Measurements from ENCODE around the gene MCU. TPM values are rescaled to one million over a fixed set of nuclear protein-coding genes. Genes with fewer than 3 reads are reported as not detected.
A peak's percentile ranks its signal among the peaks of the same experiment; 100 is the strongest.

The MCU gene
- total and polyA plus RNA-seq, 3 donors from 2014 or later, result 15.0 to 20.0 (median 16.9) TPM

- H3K27ac ChIP-seq, result no peak overlapping the region
- WGBS, 2 donors, result 88 to 93% methylated on average over 2 of the region's 2 CpGs
- intact Hi-C loops (cut with DNase I; ENCODE audit: low total_unique reads), result no loop called here
These were observed 163.8 kb downstream of the MCU start for GRCh38 chr10:72855790-72856189.

GRCh38 chr10:72858067-72858466, 166.1 kb downstream of the MCU start:
- intact Hi-C loops (cut with DNase I; ENCODE audit: low total_unique reads), result no loop called here
- DNase-seq, result no peak
- Histone ChIP-seq H3K4me1 (no peaks in the 10 kb centered on the region), H3K27me3 (no peaks in the 10 kb centered on the region), H3K36me3 (ENCODE audit: low read depth, missing control alignments) (no peaks in the 10 kb centered on the region), H3K9me3 (no peaks in the 10 kb centered on the region), H3K27ac (no peak overlapping the region), H3K4me3 (no peak overlapping the region)
- WGBS, 2 donors, result 91 to 92% methylated on average over 6 of the region's 6 CpGs
- no peak for TF ChIP-seq POLR2A (IDR thresholded peaks at IDR 0.05)
- TF ChIP-seq CTCF (IDR thresholded peaks at IDR 0.05), result no peak

More at GRCh38 chr10:72855790-72856189, 163.8 kb downstream of the MCU start:
- H3K27me3 ChIP-seq, result no peaks in the 10 kb centered on the region
- H3K4me1 ChIP-seq, result no peaks in the 10 kb centered on the region
- H3K9me3 ChIP-seq, result no peaks in the 10 kb centered on the region
- no peak overlapping the region for H3K4me3 ChIP-seq
- no peak for DNase-seq
- no peak for TF ChIP-seq POLR2A (IDR thresholded peaks at IDR 0.05)
- no peak for TF ChIP-seq CTCF (IDR thresholded peaks at IDR 0.05)
- H3K36me3 ChIP-seq (ENCODE audit: low read depth, missing control alignments), result no peaks in the 10 kb centered on the region

GRCh38 chr10:72862957-72863356, 171.0 kb downstream of the MCU start:
- no peak for TF ChIP-seq CTCF (IDR thresholded peaks at IDR 0.05)
- TF ChIP-seq POLR2A (IDR thresholded peaks at IDR 0.05), result no peak

GRCh38 chr10:72875250-72876055, 183.5 kb downstream of the MCU start:
- TF ChIP-seq CTCF (IDR thresholded peaks at IDR 0.05) (peak in 2 of 3 experiments; percentile 34 to 41), POLR2A (IDR thresholded peaks at IDR 0.05) (no peak)
- intact Hi-C loops (cut with DNase I; ENCODE audit: low total_unique reads), result no loop called here
- WGBS, 2 donors, result 79 to 84% methylated on average over 3 of the region's 3 CpGs
- no peaks in the 10 kb centered on the region for H3K36me3 ChIP-seq (ENCODE audit: low read depth, missing control alignments)
- DNase-seq, result no peak
- H3K4me3 ChIP-seq, result no peak overlapping the region
- no peaks in the 10 kb centered on the region for H3K27me3 ChIP-seq
- H3K4me1 ChIP-seq, result no peaks in the 10 kb centered on the region
- no peak overlapping the region for H3K27ac ChIP-seq
- H3K9me3 ChIP-seq, result no peaks in the 10 kb centered on the region

More at GRCh38 chr10:72862957-72863356, 171.0 kb downstream of the MCU start:
- Histone ChIP-seq H3K36me3 (ENCODE audit: low read depth, missing control alignments) (no peaks in the 10 kb centered on the region), H3K4me3 (no peak overlapping the region), H3K4me1 (no peaks in the 10 kb centered on the region), H3K9me3 (no peaks in the 10 kb centered on the region), H3K27me3 (no peaks in the 10 kb centered on the region), H3K27ac (no peak overlapping the region)
- WGBS, 2 donors, result 86 to 95% methylated on average over 2 of the region's 2 CpGs
- no peak for DNase-seq
- intact Hi-C loops (cut with DNase I; ENCODE audit: low total_unique reads), result no loop called here

GRCh38 chr10:72879245-72879644, 187.3 kb downstream of the MCU start:
- TF ChIP-seq POLR2A (IDR thresholded peaks at IDR 0.05) (no peak), CTCF (IDR thresholded peaks at IDR 0.05) (no peak)
- no peak for DNase-seq
- intact Hi-C loops (cut with DNase I; ENCODE audit: low total_unique reads), result no loop called here
- Histone ChIP-seq H3K27ac (no peak overlapping the region), H3K36me3 (ENCODE audit: low read depth, missing control alignments) (no peaks in the 10 kb centered on the region), H3K27me3 (no peaks in the 10 kb centered on the region), H3K4me3 (no peak overlapping the region), H3K9me3 (no peaks in the 10 kb centered on the region), H3K4me1 (no peaks in the 10 kb centered on the region)
- 95 to 96% methylated on average over 2 of the region's 2 CpGs for WGBS, 2 donors

Measured in testis (tissue), 3 donors.